Activated CD4-positive, alpha-beta T cell treated with anti-CD3 and anti-CD28 coated beads, Interleukin-2, amount 50 U/mL, for 4 hours (primary cell): Measurements from ENCODE around the gene ADCY5.
"Not testable (repeated sequence)": the region's sequence is repeated elsewhere in the genome, so short reads cannot be mapped to it uniquely, and the experiment has no call there.

Source experiments
- DNase-seq, 2 experiments: peaks; one replicate each; pipeline ENCODE4 v3.0.0-alpha.2; 2020

Gene ADCY5

GRCh38 chr3:123448536-123449101 is at the start of gene ADCY5:
ADCY5 (minus strand) TSS chr3:123449090; CDS start chr3:123448545, 545 bp downstream.
- DNase-seq, result no peak

DNA sequence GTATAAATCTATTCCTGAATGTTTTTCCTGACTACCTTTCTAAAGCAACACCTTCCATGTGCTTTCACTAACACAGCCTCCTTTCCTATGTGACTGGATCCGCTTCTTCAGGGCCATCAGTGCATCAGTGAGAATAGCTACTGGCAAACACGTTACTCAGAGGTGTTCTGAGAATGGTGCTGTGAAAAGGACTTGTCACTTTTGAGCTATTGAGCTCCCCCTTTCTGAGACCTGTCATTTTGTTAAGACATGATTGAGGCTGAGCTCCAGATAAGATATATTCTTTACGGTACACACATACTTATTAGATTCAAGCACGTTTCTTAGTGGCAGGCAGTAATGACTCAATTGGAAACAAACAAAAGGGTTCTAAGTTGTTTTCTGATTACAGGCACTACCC is 45.0 kb upstream of the ADCY5 start:
- DNase-seq, result no peak

DNA sequence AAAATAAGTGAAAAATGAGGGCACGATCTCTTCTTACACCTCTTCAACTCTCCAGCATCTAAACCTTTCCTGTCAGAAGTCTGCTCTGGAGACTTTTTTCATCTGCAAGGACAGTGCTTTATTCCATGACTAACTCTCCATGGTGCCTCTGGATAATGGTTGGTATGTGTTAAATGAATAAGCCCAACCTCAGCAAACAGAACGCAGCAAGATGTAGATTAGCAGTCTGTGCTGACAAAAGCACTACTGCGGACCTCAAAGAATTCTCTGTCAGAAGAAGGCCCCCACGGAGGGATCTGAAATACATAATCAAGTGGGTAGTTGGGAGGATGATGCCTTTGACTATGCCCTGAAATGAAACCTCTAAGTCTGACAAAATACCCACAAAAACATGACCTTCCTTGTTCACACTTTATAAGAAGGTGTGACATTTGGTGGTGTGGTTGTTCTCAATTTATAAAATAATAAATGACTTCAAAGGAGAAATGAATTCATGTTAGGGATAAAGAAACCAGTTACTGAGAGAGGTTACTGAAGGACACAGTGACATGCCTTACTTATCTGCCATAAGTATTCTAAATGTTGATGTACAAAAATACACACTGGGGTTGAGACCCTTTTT is 43.2 kb upstream of the ADCY5 start:
- no peak for DNase-seq

DNA sequence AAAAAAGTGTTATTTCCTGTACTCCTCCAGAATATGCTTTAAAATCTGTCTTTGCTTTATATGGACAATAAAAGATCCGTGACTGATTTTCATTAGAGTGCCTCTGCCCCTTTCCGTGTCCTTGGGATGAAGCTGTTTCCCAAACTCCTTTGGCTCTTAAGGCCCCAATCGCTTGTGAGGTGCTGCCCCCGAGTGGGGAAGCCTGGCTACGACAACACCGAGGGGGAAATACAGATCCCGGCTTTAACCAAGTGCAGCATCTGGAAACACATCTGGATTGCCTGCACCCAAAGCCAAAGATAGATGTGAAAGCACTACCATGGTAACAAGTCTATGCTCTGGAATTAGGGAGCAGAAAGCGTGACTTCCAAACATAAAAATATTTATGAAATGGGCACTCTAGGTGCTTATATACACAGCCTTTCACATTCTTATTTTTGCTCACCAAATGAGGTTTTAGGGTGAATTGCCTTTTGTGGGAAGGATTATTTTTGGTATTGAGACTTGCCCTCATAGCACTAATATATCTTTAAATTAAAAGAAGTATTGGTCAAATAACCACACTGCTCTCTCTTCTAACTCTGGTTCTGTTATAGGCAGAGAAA is 40.6 kb upstream of the ADCY5 start:
- DNase-seq, result peak; percentile 6 to 16

- DNase-seq, result no peak
These were observed 39.9 kb upstream of the ADCY5 start for GRCh38 chr3:123488645-123489347.

DNA sequence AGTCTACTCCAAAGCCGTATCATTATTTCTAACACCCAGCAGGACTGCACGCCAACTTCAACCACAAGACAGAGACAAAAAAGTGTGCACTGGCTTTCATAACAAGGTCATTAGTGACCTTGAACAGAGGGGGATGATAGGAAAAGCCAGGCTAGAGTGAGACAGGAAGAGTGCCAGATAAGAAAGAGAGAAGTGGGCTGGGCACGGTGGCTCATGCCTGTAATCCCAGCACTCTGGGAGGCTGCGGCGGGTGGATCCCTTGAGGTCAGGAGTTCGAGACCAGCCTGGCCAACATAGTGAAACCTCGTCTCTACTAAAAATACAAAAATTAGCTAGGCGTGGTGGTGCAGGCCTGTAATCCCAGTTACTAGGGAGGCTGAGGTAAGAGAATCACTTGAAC is 38.2 kb upstream of the ADCY5 start:
- DNase-seq, result not testable (repeated sequence)

DNA sequence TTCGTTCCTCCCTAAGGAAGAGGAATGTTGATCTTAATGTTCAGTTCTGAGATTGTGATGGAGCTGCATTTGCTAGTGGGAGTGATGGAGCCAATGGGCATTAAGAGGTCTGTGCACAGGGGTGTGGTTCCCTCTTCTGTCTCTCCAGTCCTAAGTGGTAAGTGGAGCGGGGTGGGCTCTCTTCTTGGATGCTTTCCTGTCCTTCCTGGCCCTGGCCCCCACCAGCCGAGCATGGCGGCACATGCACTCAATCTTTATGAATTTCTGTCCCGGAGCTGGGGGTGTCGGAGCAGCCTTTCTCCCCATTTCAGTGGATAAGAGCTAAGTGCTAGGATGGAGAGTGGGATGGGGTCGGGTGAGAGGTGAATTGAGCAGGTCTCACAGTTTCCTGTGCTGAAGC is 37.6 kb upstream of the ADCY5 start:
- no peak for DNase-seq

DNA sequence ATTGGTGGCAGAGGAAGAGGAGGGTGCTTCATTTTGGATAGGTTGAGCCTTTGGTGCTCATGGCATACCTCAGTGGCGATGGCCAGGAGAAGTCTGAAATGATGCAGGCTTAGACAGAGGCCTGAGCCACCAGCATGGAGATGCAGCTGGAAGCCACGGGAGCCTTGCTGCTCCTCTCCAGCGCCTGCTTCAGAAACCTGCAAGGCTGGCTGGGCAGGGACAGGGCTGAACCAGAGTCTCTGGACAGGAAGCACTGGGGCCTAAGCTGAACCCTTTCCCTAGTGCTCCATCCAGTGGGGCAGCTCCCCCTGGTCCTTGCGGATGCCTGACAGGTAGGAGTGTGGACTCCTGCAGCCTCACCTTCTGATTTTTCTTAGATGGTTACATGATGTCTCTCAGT is 36.7 kb upstream of the ADCY5 start:
- no peak for DNase-seq

DNA sequence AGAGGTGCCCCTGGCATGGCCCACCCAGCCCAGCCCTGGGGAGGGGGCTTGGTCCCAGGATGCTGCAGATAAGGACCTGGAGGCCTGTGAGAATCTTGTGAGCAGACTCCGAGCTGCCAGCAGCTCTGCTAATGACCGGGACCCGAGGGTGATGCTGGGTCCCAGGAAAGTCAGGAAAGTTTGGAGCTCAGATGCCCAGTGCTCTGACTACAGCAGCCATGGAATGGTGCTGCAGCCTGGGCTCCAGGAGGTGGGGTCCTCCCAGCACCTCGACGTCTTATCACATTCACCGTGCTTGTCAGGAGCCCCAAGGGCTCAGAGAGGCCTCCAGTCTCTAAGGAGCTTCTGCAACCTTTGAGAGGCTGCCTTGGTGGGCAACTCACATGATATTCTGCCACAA is 34.3 kb upstream of the ADCY5 start:
- DNase-seq, result no peak

DNA sequence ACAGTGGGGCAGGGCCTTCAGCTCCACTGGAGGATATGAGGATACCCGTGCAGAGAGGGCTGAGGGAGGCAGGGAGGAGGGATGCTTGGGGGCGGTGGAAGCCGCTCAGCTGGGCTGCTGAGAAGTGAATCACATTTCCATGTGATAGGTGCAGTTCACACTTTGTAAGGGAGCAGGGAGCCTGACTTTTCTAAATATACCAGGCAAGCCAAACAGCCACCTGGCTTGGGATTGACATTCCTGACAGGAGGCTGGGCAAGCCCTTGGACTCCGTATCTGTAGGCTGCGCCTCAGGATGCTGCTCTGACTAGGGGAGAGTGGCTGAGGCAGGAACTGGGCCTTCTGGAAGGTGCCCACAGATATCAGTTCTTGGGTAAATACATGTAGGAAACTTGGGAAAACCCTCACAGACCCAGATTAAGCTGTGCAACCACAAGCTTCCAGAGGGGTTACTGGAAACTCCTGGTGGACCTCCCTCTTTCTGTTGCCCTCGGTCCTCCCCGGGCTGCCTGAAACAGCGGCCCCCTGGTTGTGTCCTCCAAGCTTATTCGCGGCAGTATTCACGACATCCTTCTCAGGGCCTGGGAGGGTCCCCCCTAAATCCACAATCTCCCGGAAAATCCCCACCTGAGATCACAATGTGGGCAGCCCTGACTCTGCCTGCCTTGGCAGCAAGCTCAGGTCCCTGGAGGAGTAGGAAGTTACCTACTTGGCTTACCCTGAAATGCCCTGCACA is 33.0 kb upstream of the ADCY5 start:
- DNase-seq, result no peak

DNA sequence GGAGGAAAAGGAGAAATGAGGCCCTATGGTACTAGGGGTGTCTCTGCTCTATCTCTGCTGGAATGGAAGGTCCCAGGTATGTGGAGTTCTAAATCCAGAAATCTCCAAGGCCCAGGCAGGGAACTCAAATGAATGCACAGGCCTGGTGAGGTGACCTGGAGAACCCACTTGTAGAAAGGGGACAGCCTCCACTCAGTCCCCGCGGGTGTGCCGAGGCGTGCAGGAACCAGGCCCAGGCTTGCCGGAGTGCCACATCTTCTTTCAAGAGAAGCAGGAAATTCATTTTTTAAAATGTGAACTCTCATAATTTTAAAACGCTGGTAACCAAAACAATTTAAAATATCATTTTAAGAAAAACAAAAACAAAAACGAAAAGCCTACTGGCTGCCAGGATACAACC is 32.2 kb upstream of the ADCY5 start:
- no peak for DNase-seq

DNA sequence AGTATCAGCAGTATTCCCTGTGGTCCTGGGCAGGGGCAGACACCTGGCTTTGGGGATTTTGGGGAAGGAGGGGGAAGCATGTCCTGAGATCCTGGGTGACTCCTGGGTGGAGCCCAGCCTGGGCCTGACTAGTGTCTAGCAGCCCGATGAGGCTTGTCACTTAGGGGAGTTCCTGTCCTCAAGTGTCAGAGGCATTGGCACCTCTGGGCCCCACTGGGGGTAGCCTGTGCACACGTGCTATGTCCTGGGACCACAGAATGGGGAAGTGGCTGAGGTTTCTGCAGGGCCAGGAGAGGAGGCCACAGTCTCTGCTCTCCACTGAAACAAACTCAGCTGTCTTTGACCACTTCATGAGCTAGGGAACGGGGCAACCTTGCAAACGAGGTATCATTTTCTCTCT is 31.5 kb upstream of the ADCY5 start:
- no peak for DNase-seq

DNA sequence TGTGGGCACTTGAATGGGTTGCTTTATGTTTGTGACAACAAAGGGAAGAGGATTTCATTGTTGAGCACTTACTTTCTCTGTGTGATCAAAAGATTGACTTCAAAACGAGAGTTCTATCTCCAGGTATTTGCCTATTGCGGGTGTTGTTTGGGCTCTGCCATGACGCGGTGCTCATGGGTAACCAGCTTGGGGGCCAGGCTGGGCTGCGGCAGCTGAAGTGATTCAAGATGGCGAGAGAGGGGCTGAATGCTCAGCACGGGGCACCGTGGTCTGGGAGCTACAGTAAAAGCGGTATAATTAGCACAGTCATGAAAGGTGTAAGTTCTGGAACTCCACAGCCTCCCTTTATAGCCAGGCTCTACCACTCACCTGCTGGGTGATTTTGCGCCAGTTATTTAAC is 31.0 kb upstream of the ADCY5 start:
- DNase-seq, result no peak

DNA sequence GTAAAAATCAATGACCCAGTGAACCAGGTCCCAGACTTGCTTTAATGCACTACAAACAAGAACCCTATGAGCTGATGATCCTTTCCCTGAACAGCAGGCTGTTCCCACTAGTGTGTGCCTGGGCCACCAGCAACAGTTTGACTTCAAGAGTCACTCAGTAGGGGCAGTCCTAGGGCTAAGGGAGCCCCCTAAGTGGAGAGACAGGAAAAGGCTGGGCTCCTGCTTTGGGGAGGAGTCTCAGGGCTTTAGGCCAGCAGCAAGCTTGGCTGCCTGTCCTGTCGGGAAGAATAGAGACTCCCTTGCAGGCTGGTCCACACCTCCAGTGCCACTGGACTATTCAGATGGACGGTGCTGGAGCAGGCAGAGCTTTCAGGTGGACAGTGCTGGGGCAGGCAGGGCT is 29.4 kb upstream of the ADCY5 start:
- no peak for DNase-seq

GRCh38 chr3:123476967-123477750 is 28.3 kb upstream of the ADCY5 start:
- no peak for DNase-seq

DNA sequence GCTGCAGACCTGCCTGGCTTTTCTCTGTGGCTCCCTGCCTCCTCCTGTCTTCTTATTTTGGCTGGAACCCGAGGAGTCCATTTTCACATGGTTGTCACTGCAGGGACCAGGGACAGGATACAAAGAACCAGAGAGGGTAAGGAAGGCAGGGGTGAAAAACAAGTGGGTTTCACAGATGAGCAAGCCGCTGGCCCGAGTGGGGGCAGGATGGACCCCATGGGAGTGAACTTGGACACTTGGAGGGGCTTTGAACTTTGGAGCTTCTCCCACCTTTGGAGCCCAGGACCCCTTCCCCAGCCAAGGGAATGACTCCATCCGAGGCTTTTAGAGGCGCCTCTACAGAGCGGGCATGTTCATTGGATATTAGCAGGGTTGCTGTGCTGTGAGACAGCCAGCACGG is 26.9 kb upstream of the ADCY5 start:
- no peak for DNase-seq

GRCh38 chr3:123471106-123471505 is 22.2 kb upstream of the ADCY5 start:
- no peak for DNase-seq

GRCh38 chr3:123469323-123469995 is 20.6 kb upstream of the ADCY5 start:
- DNase-seq, result no peak

DNA sequence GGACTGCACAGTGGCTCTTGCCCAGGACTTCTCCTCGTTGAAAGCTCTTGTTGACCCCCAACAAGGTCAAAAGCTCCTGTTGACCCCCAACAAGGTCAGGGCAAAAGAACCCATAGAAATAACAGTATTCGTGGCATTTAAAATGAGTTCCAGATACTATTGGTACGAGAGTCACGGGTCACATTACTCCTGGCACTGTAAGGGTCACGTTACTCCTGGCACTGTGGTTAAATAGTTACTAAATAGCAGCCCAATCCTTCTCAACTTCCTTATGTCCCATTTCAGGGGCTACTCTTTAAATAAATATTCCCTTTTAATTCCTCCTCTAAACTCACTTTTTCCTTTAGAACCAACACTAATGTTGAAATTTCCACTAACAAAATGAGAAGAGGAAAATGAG is 18.2 kb upstream of the ADCY5 start:
- no peak for DNase-seq

DNA sequence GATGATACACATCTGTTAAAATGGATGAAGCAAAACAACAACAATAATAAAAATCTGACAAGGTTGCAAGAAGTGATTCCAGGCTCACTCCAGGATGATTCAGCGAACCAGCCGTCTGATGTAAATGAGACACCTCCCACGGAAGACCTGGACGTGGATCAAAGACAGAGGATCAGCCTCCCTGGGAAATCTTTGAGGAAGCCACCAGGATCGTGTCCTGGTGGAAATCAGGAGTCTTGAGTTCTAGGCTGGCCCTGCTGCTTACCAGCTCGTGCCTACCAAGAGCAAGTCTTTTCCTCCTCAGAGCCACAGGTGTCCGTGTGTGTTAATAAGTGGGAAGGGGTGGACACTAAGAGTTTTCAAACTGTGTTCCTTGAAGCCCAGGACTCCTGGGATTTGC is 15.3 kb upstream of the ADCY5 start:
- no peak for DNase-seq

- no peak for DNase-seq
These were observed 11.0 kb upstream of the ADCY5 start for GRCh38 chr3:123459862-123460261.

DNA sequence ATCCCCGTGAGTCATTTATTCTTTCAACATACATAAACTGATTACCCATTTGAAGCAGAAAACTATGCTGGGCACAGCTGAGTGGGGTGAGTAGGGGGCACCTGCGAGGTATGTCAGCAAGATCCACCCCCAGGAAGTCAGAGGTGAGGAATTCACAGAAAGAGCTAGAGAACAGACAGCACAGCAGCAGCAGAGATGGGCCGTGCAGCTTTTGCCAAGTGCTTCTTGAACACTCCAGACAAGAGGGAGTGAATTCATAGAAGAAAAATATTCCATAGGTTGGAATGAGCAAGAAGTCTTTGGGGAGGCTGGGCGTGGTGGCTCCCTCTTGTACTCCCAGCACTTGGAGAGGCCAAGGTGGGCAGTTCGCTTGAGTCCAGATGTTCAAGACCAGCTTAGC is 9.4 kb upstream of the ADCY5 start:
- no peak for DNase-seq
